Panc1 (cell line): Measurements from ENCODE around the gene KCNK15. TPM values are rescaled to one million over a fixed set of nuclear protein-coding genes. Genes with fewer than 3 reads are reported as not detected.

ENCODE experiments used
- ATAC-seq: fragments of 200-7000 bp; cut with Tn5 transposase; 2 replicates; pipeline ENCODE4 v1.9.1; 2020; ENCODE audit warnings: mild to moderate bottlenecking, moderate library complexity
- BruUV-seq: library from RNA; stranded (reverse); fragments of 400-500 nt; replicated peaks from 2 replicates; lab custom pipeline; 2021; lab: Mats Ljungman, UMichigan
- CTCF ChIA-PET: fragments of 300-600 bp; sonication (Branson Sonifier 250); formaldehyde crosslinking; loops from one replicate; lab custom pipeline; 2022; ENCODE audit warnings: antibody characterized with exemption; lab: Charles Lee
- POLR2A ChIA-PET: fragments of 300-600 bp; sonication (Branson Sonifier 250); formaldehyde crosslinking; loops from one replicate; lab custom pipeline; 2022; ENCODE audit warnings: antibody characterized with exemption; lab: Charles Lee
- DNase-seq: peaks from one replicate; pipeline ENCODE4 v3.0.0-alpha.2; 2010; ENCODE audit warnings: low read depth, low spot score
- H3K27ac ChIP-seq: 2 replicates; pipeline ENCODE4 v1.5.1; 2011; ENCODE audit warnings: mild to moderate bottlenecking, low read length, inconsistent platforms
- H3K27me3 ChIP-seq: fragments of 200-500 bp; sonication (Bioruptor generic); 2 replicates; pipeline ENCODE4 v1.6.0; 2014; ENCODE audit warnings: low read length, inconsistent platforms; ENCODE audit not compliant: control insufficient read depth, insufficient read depth
- H3K36me3 ChIP-seq: fragments of 200-500 bp; sonication (Bioruptor generic); 2 replicates; pipeline ENCODE4 v1.5.1; 2014; ENCODE audit warnings: inconsistent platforms, mild to moderate bottlenecking, low read length, moderate library complexity; ENCODE audit not compliant: control insufficient read depth, insufficient read depth
- H3K4me1 ChIP-seq: 2 replicates; pipeline ENCODE4 v1.5.1; 2011; ENCODE audit warnings: inconsistent platforms, mild to moderate bottlenecking, low read length, moderate library complexity; ENCODE audit not compliant: control insufficient read depth, insufficient read depth
- H3K4me3 ChIP-seq, 2 experiments: 2 replicates each; pipeline ENCODE4 v1.5.1; 2011 to 2012; ENCODE audit warnings: low read depth in 2 of 2, low read length in 2 of 2, mild to moderate bottlenecking in 2 of 2, inconsistent platforms in 1 of 2, moderate library complexity in 1 of 2
- H3K9me3 ChIP-seq: fragments of 200-500 bp; sonication (Bioruptor generic); 2 replicates; pipeline ENCODE4 v1.5.1; 2014; ENCODE audit warnings: low read depth, mild to moderate bottlenecking, inconsistent platforms, low read length, moderate library complexity; ENCODE audit not compliant: control insufficient read depth, insufficient read depth
- POLR2AphosphoS5 ChIP-seq: IDR thresholded peaks from 2 replicates; pipeline ENCODE4 v1.6.1; 2012; ENCODE audit warnings: mild to moderate bottlenecking, low read depth, low read length, moderate library complexity
- REST ChIP-seq, 2 experiments: IDR thresholded peaks; 2 replicates each; pipeline ENCODE4 v1.6.1; 2011 to 2012; ENCODE audit warnings: low read depth in 2 of 2, control low read depth in 1 of 2, low read length in 1 of 2, mild to moderate bottlenecking in 1 of 2, moderate library complexity in 1 of 2; ENCODE audit not compliant: insufficient read depth in 1 of 2
- SIN3A ChIP-seq: IDR thresholded peaks from 2 replicates; pipeline ENCODE4 v1.6.1; 2012; ENCODE audit warnings: low read depth, mild to moderate bottlenecking, low read length, moderate library complexity, borderline replicate concordance; ENCODE audit not compliant: insufficient read depth
- TCF7L2 ChIP-seq: IDR thresholded peaks from 2 replicates; pipeline ENCODE4 v1.6.1; 2011; ENCODE audit warnings: mild to moderate bottlenecking, low read depth, low read length, inconsistent platforms
- in situ Hi-C: cut with HindIII; loops from 2 replicates; pipeline ENCODE4 v1.10.0; 2016; ENCODE audit warnings: low sequenced_read_pairs, low pct_unique_long_range_greater_than_20kb
- intact Hi-C: fragments of 100-400 bp; cut with micrococcal nuclease; formaldehyde crosslinking; loops from one replicate; pipeline ENCODE4 v1.10.0; 2022; ENCODE audit not compliant: unreplicated experiment
- total RNA-seq: library from RNA; stranded (reverse); gene quantifications from one replicate; pipeline ENCODE4 v1.2.1, GENCODE V29; 2021; ENCODE audit not compliant: unreplicated experiment
- TF ChIP-seq, protein P1 (sequence below): fragments of 450-650 bp; IDR thresholded peaks from 2 replicates; pipeline ENCODE4 v1.5.1; 2017; ENCODE audit warnings: mild to moderate bottlenecking

The KCNK15 gene
- total RNA-seq, 1 experiment from 2014 or later: 7.4 TPM

GRCh38 chr20:44715499-44716308 is 30.0 kb upstream of the KCNK15 start:
- in situ Hi-C loops: no loop called here
- ChIA-PET CTCF (no interaction called here), POLR2A (interaction anchor here (0.5 to 1.0 kb wide), 3 partner anchors 14 to 71 kb away, joined by 3 to 6 read pairs (median 3); no protein-coding TSS in a partner anchor)

DNA sequence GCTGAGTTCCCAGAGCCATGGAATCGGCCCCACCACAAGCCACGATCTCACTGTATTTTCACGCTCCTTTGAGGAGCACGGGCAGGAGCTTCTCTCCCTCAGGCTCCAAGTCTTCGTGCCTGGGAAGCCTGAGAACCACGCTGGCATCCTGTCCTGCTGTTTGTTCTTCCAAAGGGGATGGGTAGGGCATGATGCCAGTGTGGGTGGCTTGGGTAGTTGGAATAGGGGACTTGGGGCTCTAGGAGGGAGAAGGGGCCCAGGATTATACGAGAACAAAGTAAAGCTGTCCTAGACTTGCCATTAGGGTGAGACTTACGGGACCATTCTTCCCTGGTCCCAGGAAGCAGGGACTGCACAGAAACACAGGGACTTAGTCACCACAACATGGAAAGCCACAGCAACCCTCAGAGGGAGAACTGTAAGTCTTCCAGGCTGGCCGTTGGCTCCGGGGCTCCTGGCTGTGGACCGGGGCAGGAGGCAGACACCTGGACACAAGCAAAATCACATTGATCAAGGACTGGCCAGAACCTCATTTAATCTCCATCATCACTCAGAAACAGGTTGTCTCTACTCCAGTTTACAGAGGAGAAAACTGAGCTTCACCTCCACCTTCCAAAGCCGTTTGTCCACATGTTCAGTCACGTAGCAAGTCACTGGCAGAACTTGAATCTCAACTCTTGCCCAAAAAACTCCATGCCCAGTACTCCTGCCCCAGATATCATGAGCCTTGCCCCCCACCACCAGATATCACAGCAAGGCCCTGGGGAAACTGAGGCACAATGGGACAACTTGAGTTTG is 29.2 kb upstream of the KCNK15 start:
- H3K27ac ChIP-seq: peak overlapping the region; percentile 91

More at GRCh38 chr20:44715499-44716308, 30.0 kb upstream of the KCNK15 start:
- no peaks in the 10 kb centered on the region for H3K9me3 ChIP-seq
- ATAC-seq (no peak), DNase-seq (no peak)
- H3K36me3 ChIP-seq: no peaks in the 10 kb centered on the region
- H3K4me1 ChIP-seq: peaks cover 66% of the 10 kb centered on the region
- H3K27ac ChIP-seq: peak overlapping the region; percentile 91
- intact Hi-C loops: no loop called here
- TF ChIP-seq REST (IDR thresholded peaks at IDR 0.05; ENCODE audit: insufficient read depth in 1 of 2, low read depth in 2 of 2, low read length in 1 of 2) (0 out of 4 replicates have a peak, but pooled peaks of 1 of the 2 experiments have one; percentile 10), POLR2AphosphoS5 (no peak)
- no peaks in the 10 kb centered on the region for H3K27me3 ChIP-seq
- BruUV-seq: TSS peak; percentile 86
- peak overlapping the region; percentile 1 to 16; a peak in 2 of 4 replicates for H3K4me3 ChIP-seq

More for the DNA sequence above, 29.2 kb upstream of the KCNK15 start:
- Histone ChIP-seq H3K36me3 (no peaks in the 10 kb centered on the region), H3K27me3 (no peaks in the 10 kb centered on the region), H3K9me3 (no peaks in the 10 kb centered on the region), H3K4me3 (peak overlapping the region; percentile 1 to 16; a peak in 2 of 4 replicates), H3K4me1 (peaks cover 71% of the 10 kb centered on the region)
- TF ChIP-seq POLR2AphosphoS5 (no peak), TCF7L2 (no peak), REST (IDR thresholded peaks at IDR 0.05; ENCODE audit: insufficient read depth in 1 of 2, low read depth in 2 of 2, low read length in 1 of 2) (no peak), SIN3A (no peak)
- TF ChIP-seq, protein P1, sequence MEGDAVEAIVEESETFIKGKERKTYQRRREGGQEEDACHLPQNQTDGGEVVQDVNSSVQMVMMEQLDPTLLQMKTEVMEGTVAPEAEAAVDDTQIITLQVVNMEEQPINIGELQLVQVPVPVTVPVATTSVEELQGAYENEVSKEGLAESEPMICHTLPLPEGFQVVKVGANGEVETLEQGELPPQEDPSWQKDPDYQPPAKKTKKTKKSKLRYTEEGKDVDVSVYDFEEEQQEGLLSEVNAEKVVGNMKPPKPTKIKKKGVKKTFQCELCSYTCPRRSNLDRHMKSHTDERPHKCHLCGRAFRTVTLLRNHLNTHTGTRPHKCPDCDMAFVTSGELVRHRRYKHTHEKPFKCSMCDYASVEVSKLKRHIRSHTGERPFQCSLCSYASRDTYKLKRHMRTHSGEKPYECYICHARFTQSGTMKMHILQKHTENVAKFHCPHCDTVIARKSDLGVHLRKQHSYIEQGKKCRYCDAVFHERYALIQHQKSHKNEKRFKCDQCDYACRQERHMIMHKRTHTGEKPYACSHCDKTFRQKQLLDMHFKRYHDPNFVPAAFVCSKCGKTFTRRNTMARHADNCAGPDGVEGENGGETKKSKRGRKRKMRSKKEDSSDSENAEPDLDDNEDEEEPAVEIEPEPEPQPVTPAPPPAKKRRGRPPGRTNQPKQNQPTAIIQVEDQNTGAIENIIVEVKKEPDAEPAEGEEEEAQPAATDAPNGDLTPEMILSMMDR: no peak
- ATAC-seq: no peak
- in situ Hi-C loops: no loop called here
- ChIA-PET POLR2A (interaction anchor here (0.7 kb wide), 1 partner anchor 72 kb away, joined by 6 read pairs; no protein-coding TSS in a partner anchor), CTCF (no interaction called here)
- intact Hi-C loops: no loop called here
- DNase-seq: no peak
- BruUV-seq: no TSS peak
